ENCODE results near the gene TP63.

Gene TP63

DNA sequence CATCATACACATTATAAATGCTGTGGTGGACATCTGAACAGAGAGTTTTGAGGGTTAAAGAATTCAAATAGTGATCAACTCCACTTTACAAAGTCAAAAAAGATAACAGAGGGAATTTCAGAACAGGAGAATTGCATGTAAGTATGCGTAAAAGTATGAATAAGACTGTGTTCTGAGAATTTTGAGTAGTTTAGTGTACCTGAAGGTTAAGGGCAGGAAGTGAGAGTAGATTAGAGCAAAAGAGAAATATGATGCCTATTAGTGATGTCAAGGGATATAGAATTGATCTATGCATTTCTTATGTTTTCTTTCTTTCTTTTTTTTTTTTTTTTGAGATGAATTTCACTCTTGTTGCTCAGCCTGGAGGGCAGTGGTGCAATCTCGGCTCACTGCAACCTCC lies 53.1 kb downstream of the TP63 start:
- peaks cover 33% of the 10 kb centered on the region for H3K4me1 ChIP-seq (ENCODE audit: insufficient read depth, low read length, severe bottlenecking)
- H3K9me2 ChIP-seq (ENCODE audit: low read depth, low read length): no peaks in the 10 kb centered on the region
- H3F3A ChIP-seq (ENCODE audit: insufficient read depth, low read length): no peaks in the 10 kb centered on the region
- H2AFZ ChIP-seq (ENCODE audit: low read length): no peak overlapping the region
- H3K9me3 ChIP-seq (ENCODE audit: low read length): no peaks in the 10 kb centered on the region
- H3K4me2 ChIP-seq (ENCODE audit: low read length): no peak overlapping the region
- no peak overlapping the region for H3K9ac ChIP-seq (ENCODE audit: low read length)
- no peaks in the 10 kb centered on the region for H4K20me1 ChIP-seq (ENCODE audit: insufficient read depth, low read length)
- H3K27me3 ChIP-seq (ENCODE audit: insufficient read depth, low read length): no peaks in the 10 kb centered on the region
- TF ChIP-seq EZH2 (IDR thresholded peaks at IDR 0.05; ENCODE audit: borderline replicate concordance, low read length): no peak
- TF ChIP-seq, protein P1, sequence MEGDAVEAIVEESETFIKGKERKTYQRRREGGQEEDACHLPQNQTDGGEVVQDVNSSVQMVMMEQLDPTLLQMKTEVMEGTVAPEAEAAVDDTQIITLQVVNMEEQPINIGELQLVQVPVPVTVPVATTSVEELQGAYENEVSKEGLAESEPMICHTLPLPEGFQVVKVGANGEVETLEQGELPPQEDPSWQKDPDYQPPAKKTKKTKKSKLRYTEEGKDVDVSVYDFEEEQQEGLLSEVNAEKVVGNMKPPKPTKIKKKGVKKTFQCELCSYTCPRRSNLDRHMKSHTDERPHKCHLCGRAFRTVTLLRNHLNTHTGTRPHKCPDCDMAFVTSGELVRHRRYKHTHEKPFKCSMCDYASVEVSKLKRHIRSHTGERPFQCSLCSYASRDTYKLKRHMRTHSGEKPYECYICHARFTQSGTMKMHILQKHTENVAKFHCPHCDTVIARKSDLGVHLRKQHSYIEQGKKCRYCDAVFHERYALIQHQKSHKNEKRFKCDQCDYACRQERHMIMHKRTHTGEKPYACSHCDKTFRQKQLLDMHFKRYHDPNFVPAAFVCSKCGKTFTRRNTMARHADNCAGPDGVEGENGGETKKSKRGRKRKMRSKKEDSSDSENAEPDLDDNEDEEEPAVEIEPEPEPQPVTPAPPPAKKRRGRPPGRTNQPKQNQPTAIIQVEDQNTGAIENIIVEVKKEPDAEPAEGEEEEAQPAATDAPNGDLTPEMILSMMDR (IDR thresholded peaks at IDR 0.05; ENCODE audit: low read length): no peak
- H3K4me3 ChIP-seq (ENCODE audit: low read depth, low read length, poor library complexity, severe bottlenecking): no peak overlapping the region
- no peaks in the 10 kb centered on the region for H3K36me3 ChIP-seq (ENCODE audit: insufficient read depth, low read length)
- H3K79me2 ChIP-seq (ENCODE audit: insufficient read depth, low read length): no peaks in the 10 kb centered on the region
- H3K27ac ChIP-seq (ENCODE audit: low read depth, low read length, poor library complexity, severe bottlenecking): no peak overlapping the region

- Histone ChIP-seq H3K9ac (ENCODE audit: low read length) (no peak overlapping the region), H3K79me2 (ENCODE audit: insufficient read depth, low read length) (no peaks in the 10 kb centered on the region), H3K4me1 (ENCODE audit: insufficient read depth, low read length, severe bottlenecking) (peaks cover 24% of the 10 kb centered on the region), H3K27me3 (ENCODE audit: insufficient read depth, low read length) (no peaks in the 10 kb centered on the region), H3F3A (ENCODE audit: insufficient read depth, low read length) (no peaks in the 10 kb centered on the region), H3K27ac (ENCODE audit: low read depth, low read length, poor library complexity, severe bottlenecking) (no peak overlapping the region), H3K9me2 (ENCODE audit: low read depth, low read length) (no peaks in the 10 kb centered on the region), H3K9me3 (ENCODE audit: low read length) (no peaks in the 10 kb centered on the region), H3K4me2 (ENCODE audit: low read length) (no peak overlapping the region), H2AFZ (ENCODE audit: low read length) (no peak overlapping the region), H4K20me1 (ENCODE audit: insufficient read depth, low read length) (no peaks in the 10 kb centered on the region), H3K36me3 (ENCODE audit: insufficient read depth, low read length) (no peaks in the 10 kb centered on the region), H3K4me3 (ENCODE audit: low read depth, low read length, poor library complexity, severe bottlenecking) (no peak overlapping the region)
- TF ChIP-seq, protein P1 (IDR thresholded peaks at IDR 0.05; ENCODE audit: low read length): no peak
- TF ChIP-seq EZH2 (IDR thresholded peaks at IDR 0.05; ENCODE audit: borderline replicate concordance, low read length): no peak
Measured at GRCh38 chr3:189685291-189685690, 54.1 kb downstream of the TP63 start.

GRCh38 chr3:189685860-189686259 lies 54.7 kb downstream of the TP63 start:
- Histone ChIP-seq H3K9me2 (ENCODE audit: low read depth, low read length) (no peaks in the 10 kb centered on the region), H3K4me2 (ENCODE audit: low read length) (no peak overlapping the region), H3K9ac (ENCODE audit: low read length) (no peak overlapping the region), H3K4me3 (ENCODE audit: low read depth, low read length, poor library complexity, severe bottlenecking) (no peak overlapping the region), H3K9me3 (ENCODE audit: low read length) (no peaks in the 10 kb centered on the region), H3F3A (ENCODE audit: insufficient read depth, low read length) (no peaks in the 10 kb centered on the region), H3K79me2 (ENCODE audit: insufficient read depth, low read length) (no peaks in the 10 kb centered on the region), H2AFZ (ENCODE audit: low read length) (no peak overlapping the region), H3K27ac (ENCODE audit: low read depth, low read length, poor library complexity, severe bottlenecking) (no peak overlapping the region), H3K36me3 (ENCODE audit: insufficient read depth, low read length) (no peaks in the 10 kb centered on the region), H4K20me1 (ENCODE audit: insufficient read depth, low read length) (no peaks in the 10 kb centered on the region), H3K4me1 (ENCODE audit: insufficient read depth, low read length, severe bottlenecking) (peaks cover 18% of the 10 kb centered on the region), H3K27me3 (ENCODE audit: insufficient read depth, low read length) (no peaks in the 10 kb centered on the region)
- TF ChIP-seq, protein P1 (IDR thresholded peaks at IDR 0.05; ENCODE audit: low read length): no peak
- TF ChIP-seq EZH2 (IDR thresholded peaks at IDR 0.05; ENCODE audit: borderline replicate concordance, low read length): no peak
